PC-9 (cell line): Measurements from ENCODE around the gene GPX5. TPM values are rescaled to one million over a fixed set of nuclear protein-coding genes. Genes with fewer than 3 reads are reported as not detected.

Source experiments
- BruUV-seq: library from RNA; stranded (reverse); fragments of 400-500 nt; replicated peaks from 2 replicates; lab custom pipeline; 2021; lab: Mats Ljungman, UMichigan
- CTCF ChIA-PET: fragments of 300-600 bp; sonication (Branson Sonifier 250); formaldehyde crosslinking; loops from one replicate; lab custom pipeline; 2022; ENCODE audit warnings: antibody characterized with exemption; lab: Charles Lee
- POLR2A ChIA-PET: fragments of 300-600 bp; sonication (Branson Sonifier 250); formaldehyde crosslinking; loops from one replicate; lab custom pipeline; 2022; ENCODE audit warnings: antibody characterized with exemption; ENCODE audit not compliant: unreplicated experiment; lab: Charles Lee
- DNase-seq, 2 experiments: peaks; one replicate each; pipeline versions ENCODE4 v3.0.0 to v3.0.0-alpha.2; 2015 to 2022; ENCODE audit warnings: mixed read lengths in 1 of 2
- H2AFZ ChIP-seq: fragments of 200-600 bp; sonication (generic); 2 replicates; pipeline ENCODE4 v1.8.1; 2017; ENCODE audit warnings: antibody characterized with exemption
- H3F3A ChIP-seq: fragments of 200-600 bp; sonication (generic); 2 replicates; pipeline ENCODE4 v1.8.1; 2017; ENCODE audit warnings: antibody characterized with exemption, mild to moderate bottlenecking, low read depth; ENCODE audit not compliant: insufficient read depth
- H3K27ac ChIP-seq: fragments of 200-600 bp; sonication (generic); 2 replicates; pipeline ENCODE4 v1.6.1; 2016; ENCODE audit warnings: mixed run types
- H3K27me3 ChIP-seq: fragments of 200-600 bp; sonication (generic); 2 replicates; pipeline ENCODE4 v1.6.1; 2016; ENCODE audit warnings: low read depth, mixed run types; ENCODE audit not compliant: insufficient read depth
- H3K36me3 ChIP-seq: fragments of 200-600 bp; sonication (generic); 2 replicates; pipeline ENCODE4 v1.6.1; 2016; ENCODE audit warnings: low read depth, mixed run types
- H3K4me1 ChIP-seq: fragments of 200-600 bp; sonication (generic); replicated peaks from 2 replicates; pipeline ENCODE4 v1.6.1; 2016; ENCODE audit warnings: mixed run types; ENCODE audit not compliant: insufficient read depth
- H3K4me2 ChIP-seq: fragments of 200-600 bp; sonication (generic); 2 replicates; pipeline ENCODE4 v1.6.1; 2017; ENCODE audit warnings: mixed run types
- H3K4me3 ChIP-seq: fragments of 200-600 bp; sonication (generic); 2 replicates; pipeline ENCODE4 v1.6.1; 2016; ENCODE audit warnings: mixed run types
- H3K79me2 ChIP-seq: fragments of 200-600 bp; sonication (generic); 2 replicates; pipeline ENCODE4 v1.6.1; 2017; ENCODE audit warnings: low read depth, mixed run types
- H3K9me2 ChIP-seq: fragments of 200-600 bp; sonication (generic); 2 replicates; pipeline ENCODE4 v1.8.1; 2017; ENCODE audit warnings: mild to moderate bottlenecking; ENCODE audit not compliant: insufficient read depth
- H3K9me3 ChIP-seq: fragments of 200-600 bp; sonication (generic); 2 replicates; pipeline ENCODE4 v1.8.1; 2016; ENCODE audit warnings: low read depth; ENCODE audit not compliant: insufficient read depth
- H4K20me1 ChIP-seq: fragments of 200-600 bp; sonication (generic); 2 replicates; pipeline ENCODE4 v1.8.1; 2017; ENCODE audit not compliant: insufficient read depth
- EZH2 ChIP-seq: fragments of 200-600 bp; sonication (generic); IDR thresholded peaks from 2 replicates; pipeline ENCODE4 v1.8.0; 2017; ENCODE audit warnings: antibody characterized with exemption, low read depth
- intact Hi-C: fragments of 100-400 bp; cut with micrococcal nuclease; formaldehyde crosslinking; loops from one replicate; pipeline ENCODE4 v1.10.0; 2022; ENCODE audit not compliant: unreplicated experiment
- total RNA-seq: library from RNA; stranded (reverse); gene quantifications from 2 replicates; pipeline ENCODE4 v1.2.3, GENCODE V29; 2021
- TF ChIP-seq, protein P1 (sequence below): fragments of 200-600 bp; sonication (generic); conservative IDR thresholded peaks from 2 replicates; pipeline ENCODE4 v1.6.1; 2017; ENCODE audit warnings: mixed run types, antibody characterized with exemption, mild to moderate bottlenecking, moderate library complexity

Gene GPX5
- total RNA-seq, 1 experiment from 2014 or later: not detected

DNA sequence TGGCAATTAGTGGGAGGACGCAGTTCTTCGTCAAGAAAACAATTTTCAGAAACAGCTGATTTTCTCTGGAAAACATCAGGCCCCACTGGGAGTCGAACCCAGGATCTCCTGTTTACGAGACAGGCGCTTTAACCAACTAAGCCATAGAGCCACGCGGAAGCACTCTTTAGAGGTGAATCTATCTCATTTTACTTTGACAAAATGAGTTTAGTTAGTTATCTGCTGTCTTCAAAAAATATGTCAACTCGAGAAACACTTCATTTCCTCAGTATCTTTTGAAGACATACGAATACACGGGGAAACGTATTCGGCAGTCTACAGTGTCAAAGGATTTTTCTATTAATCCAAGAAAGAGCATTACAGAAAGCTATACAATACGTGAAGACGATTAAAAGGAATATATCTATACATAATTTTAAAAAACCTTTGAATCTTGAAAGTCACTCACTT, 36.7 kb upstream of the GPX5 start:
- POLR2A ChIA-PET: interaction anchor here (0.6 to 1.2 kb wide), 7 partner anchors 46 to 1844 kb away, joined by 3 to 24 read pairs (median 5); partner anchors contain the start of gene ZSCAN23
- Histone ChIP-seq H3K4me1 (peaks cover 23% of the 10 kb centered on the region), H3K9me2 (peaks cover 3% of the 10 kb centered on the region; the same call in 1 of the 2 replicates), H3F3A (peaks cover 24% of the 10 kb centered on the region), H3K4me2 (peak overlapping the region; percentile 82), H3K4me3 (peak overlapping the region; percentile 63), H3K79me2 (no peaks in the 10 kb centered on the region), H3K27me3 (no peaks in the 10 kb centered on the region), H2AFZ (peak overlapping the region; percentile 86), H3K27ac (peak overlapping the region; percentile 64), H4K20me1 (no peaks in the 10 kb centered on the region), H3K9me3 (no peaks in the 10 kb centered on the region), H3K36me3 (no peaks in the 10 kb centered on the region)
- TF ChIP-seq, protein P1, sequence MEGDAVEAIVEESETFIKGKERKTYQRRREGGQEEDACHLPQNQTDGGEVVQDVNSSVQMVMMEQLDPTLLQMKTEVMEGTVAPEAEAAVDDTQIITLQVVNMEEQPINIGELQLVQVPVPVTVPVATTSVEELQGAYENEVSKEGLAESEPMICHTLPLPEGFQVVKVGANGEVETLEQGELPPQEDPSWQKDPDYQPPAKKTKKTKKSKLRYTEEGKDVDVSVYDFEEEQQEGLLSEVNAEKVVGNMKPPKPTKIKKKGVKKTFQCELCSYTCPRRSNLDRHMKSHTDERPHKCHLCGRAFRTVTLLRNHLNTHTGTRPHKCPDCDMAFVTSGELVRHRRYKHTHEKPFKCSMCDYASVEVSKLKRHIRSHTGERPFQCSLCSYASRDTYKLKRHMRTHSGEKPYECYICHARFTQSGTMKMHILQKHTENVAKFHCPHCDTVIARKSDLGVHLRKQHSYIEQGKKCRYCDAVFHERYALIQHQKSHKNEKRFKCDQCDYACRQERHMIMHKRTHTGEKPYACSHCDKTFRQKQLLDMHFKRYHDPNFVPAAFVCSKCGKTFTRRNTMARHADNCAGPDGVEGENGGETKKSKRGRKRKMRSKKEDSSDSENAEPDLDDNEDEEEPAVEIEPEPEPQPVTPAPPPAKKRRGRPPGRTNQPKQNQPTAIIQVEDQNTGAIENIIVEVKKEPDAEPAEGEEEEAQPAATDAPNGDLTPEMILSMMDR: no peak
- TF ChIP-seq EZH2: no peak
- DNase-seq: peak; percentile 46 to 53
- BruUV-seq: TSS peak; percentile 69
- CTCF ChIA-PET: interaction anchor here (0.5 to 0.7 kb wide), 4 partner anchors 32 to 1215 kb away, joined by 3 to 8 read pairs (median 5); no protein-coding TSS in a partner anchor
- intact Hi-C loops: loop anchor here (1.0 to 5.0 kb wide), 2 partner anchors 42 to 409 kb away; partner anchors contain the start of gene ZNF165

DNA sequence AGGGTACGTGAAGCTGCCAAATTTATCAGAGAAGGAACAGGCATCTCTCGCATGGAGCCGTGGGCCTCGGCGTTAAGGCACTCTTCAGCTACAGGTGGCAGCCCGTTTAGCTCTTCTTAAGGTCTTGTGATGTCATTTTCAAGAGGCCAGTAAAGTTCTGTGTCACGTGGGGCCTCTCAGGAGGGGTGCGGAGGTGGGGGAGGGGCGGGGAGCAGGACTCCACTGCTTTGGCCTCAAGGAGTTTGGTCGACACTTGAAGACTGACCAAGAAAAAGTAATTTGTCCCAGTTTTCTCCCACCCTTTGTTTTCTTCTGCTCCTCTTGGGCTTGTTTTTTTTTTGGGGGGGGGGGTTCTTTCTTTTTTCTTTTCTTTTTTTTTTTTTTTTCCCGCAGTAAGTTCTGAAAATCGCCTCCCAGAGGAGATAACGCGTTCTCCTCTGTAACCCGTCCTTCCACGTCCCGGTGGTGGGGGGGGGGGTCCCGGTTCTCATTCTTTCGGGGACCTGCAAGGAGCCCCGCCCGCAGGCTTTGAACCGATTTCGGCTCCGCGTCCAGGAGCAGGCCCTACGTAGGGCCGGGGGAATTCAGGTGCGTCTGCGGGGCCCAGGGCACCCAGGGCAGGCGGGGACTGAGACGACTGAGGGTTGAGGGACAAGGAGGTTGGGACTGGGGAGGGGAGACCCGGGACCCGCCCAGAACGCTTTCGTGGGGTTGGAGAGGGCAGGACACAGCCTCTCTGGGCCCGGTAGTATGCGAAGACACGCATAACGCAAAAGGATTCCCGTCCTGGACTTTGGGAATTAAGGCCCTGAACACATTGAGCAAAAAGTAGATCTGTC, 36.1 kb upstream of the GPX5 start:
- Histone ChIP-seq H3K79me2 (no peaks in the 10 kb centered on the region), H3K4me3 (peak overlapping the region; percentile 63), H3F3A (peaks cover 24% of the 10 kb centered on the region), H3K9me3 (no peaks in the 10 kb centered on the region), H3K27ac (peak overlapping the region; percentile 64), H3K4me2 (peak overlapping the region; percentile 82), H2AFZ (peak overlapping the region; percentile 86), H4K20me1 (no peaks in the 10 kb centered on the region), H3K36me3 (no peaks in the 10 kb centered on the region), H3K9me2 (0 out of 2 replicates have a peak, but pooled peaks cover 3% of the 10 kb centered on the region), H3K27me3 (no peaks in the 10 kb centered on the region), H3K4me1 (peaks cover 24% of the 10 kb centered on the region)
- TF ChIP-seq, protein P1: no peak
- no peak for TF ChIP-seq EZH2
- peak; percentile 80 to 86 for DNase-seq
- CTCF ChIA-PET: interaction anchor here (0.5 to 0.7 kb wide), 3 partner anchors 32 to 337 kb away, joined by 3 to 7 read pairs (median 3); no protein-coding TSS in a partner anchor
- BruUV-seq: no TSS peak
- intact Hi-C loops: loop anchor here (1.0 to 10.0 kb wide), 4 partner anchors 42 to 409 kb away; partner anchors contain the start of gene ZNF165
- POLR2A ChIA-PET: interaction anchor here (0.6 to 1.2 kb wide), 7 partner anchors 46 to 1844 kb away, joined by 3 to 24 read pairs (median 5); partner anchors contain the start of gene ZSCAN23

DNA sequence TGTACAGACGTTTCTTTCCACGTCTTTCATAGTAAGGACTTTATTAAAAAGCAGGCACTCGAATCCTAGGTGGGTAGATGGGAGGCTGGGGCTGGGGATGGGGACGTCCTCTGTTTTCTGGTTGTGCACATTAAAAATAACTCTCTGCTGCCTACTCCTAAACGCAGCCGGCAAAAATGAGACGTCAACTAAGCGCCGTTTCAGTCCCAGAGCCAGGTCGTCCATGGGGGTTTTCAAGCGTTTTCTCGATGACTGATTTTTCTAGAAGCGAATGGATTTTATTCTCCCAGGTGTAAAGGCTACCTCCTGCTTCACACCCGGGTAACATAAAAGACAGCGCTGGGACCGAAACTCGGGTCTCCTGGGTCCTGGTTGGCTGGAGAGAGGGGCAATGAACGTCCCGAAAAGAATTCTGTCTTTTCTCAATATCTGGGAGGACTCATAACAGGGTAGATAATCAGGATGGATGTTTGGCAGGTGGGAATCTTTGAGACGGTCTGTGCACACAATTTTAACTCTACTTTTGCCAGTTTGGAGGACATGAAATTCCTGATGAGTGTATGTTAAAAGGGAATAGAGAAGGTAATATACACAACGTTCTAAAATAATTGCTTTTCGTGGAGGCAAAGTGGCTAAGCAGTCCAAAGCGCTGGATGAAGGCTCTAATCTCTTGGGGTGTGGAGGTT, 35.3 kb upstream of the GPX5 start:
- CTCF ChIA-PET: no interaction called here
- intact Hi-C loops: loop anchor here (1.0 to 10.0 kb wide), 2 partner anchors 52 to 164 kb away; no protein-coding TSS in a partner anchor
- H3K79me2 ChIP-seq: no peaks in the 10 kb centered on the region
- TF ChIP-seq, protein P1: no peak
- no peak for TF ChIP-seq EZH2
- DNase-seq: no peak
- no peaks in the 10 kb centered on the region for H3K36me3 ChIP-seq
- H3K4me1 ChIP-seq: peaks cover 24% of the 10 kb centered on the region
- H3F3A ChIP-seq: peaks cover 24% of the 10 kb centered on the region
- 0 out of 2 replicates have a peak, but pooled peaks cover 3% of the 10 kb centered on the region for H3K9me2 ChIP-seq
- no peaks in the 10 kb centered on the region for H3K27me3 ChIP-seq
- peak overlapping the region; percentile 64 for H3K27ac ChIP-seq
- H3K4me2 ChIP-seq: peak overlapping the region; percentile 82
- H4K20me1 ChIP-seq: no peaks in the 10 kb centered on the region
- H3K4me3 ChIP-seq: peak overlapping the region; percentile 63
- peak overlapping the region; percentile 86 for H2AFZ ChIP-seq
- no peaks in the 10 kb centered on the region for H3K9me3 ChIP-seq
- POLR2A ChIA-PET: no interaction called here
- TSS peak; percentile 88 for BruUV-seq
